SU-DHL-6 (cell line): ENCODE data around the gene KCND3.

Source experiments
- H2AFZ ChIP-seq: fragments of 200-600 bp; sonication (generic); 2 replicates; pipeline ENCODE4 v1.6.1; 2014; ENCODE audit warnings: low read depth, mild to moderate bottlenecking, moderate library complexity, mixed read lengths, antibody characterized with exemption, low read length; ENCODE audit not compliant: severe bottlenecking
- H3F3A ChIP-seq: fragments of 200-600 bp; shearing (Covaris generic); 2 replicates; pipeline ENCODE4 v1.6.0; 2016; ENCODE audit warnings: antibody characterized with exemption, mild to moderate bottlenecking; ENCODE audit not compliant: insufficient read depth
- H3K27ac ChIP-seq: fragments of 200-600 bp; sonication (generic); 2 replicates; pipeline ENCODE4 v1.5.1; 2016; ENCODE audit warnings: low read depth, mild to moderate bottlenecking, low read length, moderate library complexity, mixed read lengths
- H3K27me3 ChIP-seq: fragments of 200-600 bp; sonication (generic), shearing (Covaris generic); 2 replicates; pipeline ENCODE4 v1.6.0; 2014; ENCODE audit warnings: mild to moderate bottlenecking, low read length
- H3K36me3 ChIP-seq: fragments of 200-600 bp; sonication (generic); 2 replicates; pipeline ENCODE4 v1.6.1; 2014; ENCODE audit warnings: mild to moderate bottlenecking, low read length, mixed read lengths
- H3K4me2 ChIP-seq: fragments of 300-600, 200-600 bp; shearing (Covaris generic), sonication (generic); 2 replicates; pipeline ENCODE4 v1.6.0; 2014; ENCODE audit warnings: low read length, low read depth, mild to moderate bottlenecking; ENCODE audit not compliant: poor library complexity, severe bottlenecking
- H3K4me3 ChIP-seq: fragments of 200-600 bp; sonication (generic); 2 replicates; pipeline ENCODE4 v1.5.1; 2014; ENCODE audit warnings: antibody characterized with exemption, low read length, mild to moderate bottlenecking, mixed read lengths; ENCODE audit not compliant: insufficient read depth, poor library complexity, severe bottlenecking
- H3K79me2 ChIP-seq: fragments of 200-600 bp; sonication (generic); 2 replicates; pipeline ENCODE4 v1.6.1; 2014; ENCODE audit warnings: mild to moderate bottlenecking, low read length, moderate library complexity; ENCODE audit not compliant: insufficient read depth
- H3K9ac ChIP-seq: fragments of 200-600 bp; sonication (generic); 2 replicates; pipeline ENCODE4 v1.7.0; 2014; ENCODE audit warnings: mild to moderate bottlenecking, low read length
- H3K9me2 ChIP-seq: fragments of 200-600 bp; sonication (generic); replicated peaks from 2 replicates; pipeline ENCODE4 v1.6.1; 2014; ENCODE audit warnings: low read length; ENCODE audit not compliant: insufficient read depth
- H3K9me3 ChIP-seq: fragments of 200-600 bp; sonication (generic); 2 replicates; pipeline ENCODE4 v1.6.1; 2014; ENCODE audit warnings: low read length, mixed read lengths; ENCODE audit not compliant: insufficient read depth
- H4K20me1 ChIP-seq: fragments of 200-600 bp; sonication (generic); 2 replicates; pipeline ENCODE4 v1.6.1; 2014; ENCODE audit warnings: low read depth, mild to moderate bottlenecking, antibody characterized with exemption, low read length, moderate library complexity, mixed read lengths
- EZH2phosphoT487 ChIP-seq: fragments of 200-600 bp; sonication (generic), shearing (Covaris generic); conservative IDR thresholded peaks from 2 replicates; pipeline ENCODE4 v1.6.1; 2018; ENCODE audit warnings: mild to moderate bottlenecking, antibody characterized with exemption, low read length, moderate library complexity, mixed read lengths
- TF ChIP-seq, protein P1 (sequence below): fragments of 200-600 bp; sonication (generic); IDR thresholded peaks from one replicate; pipeline ENCODE4 v1.5.1; 2017; ENCODE audit warnings: antibody characterized with exemption, mild to moderate bottlenecking, low read length, moderate library complexity; ENCODE audit not compliant: insufficient read depth, poor library complexity, severe bottlenecking

The KCND3 gene

DNA sequence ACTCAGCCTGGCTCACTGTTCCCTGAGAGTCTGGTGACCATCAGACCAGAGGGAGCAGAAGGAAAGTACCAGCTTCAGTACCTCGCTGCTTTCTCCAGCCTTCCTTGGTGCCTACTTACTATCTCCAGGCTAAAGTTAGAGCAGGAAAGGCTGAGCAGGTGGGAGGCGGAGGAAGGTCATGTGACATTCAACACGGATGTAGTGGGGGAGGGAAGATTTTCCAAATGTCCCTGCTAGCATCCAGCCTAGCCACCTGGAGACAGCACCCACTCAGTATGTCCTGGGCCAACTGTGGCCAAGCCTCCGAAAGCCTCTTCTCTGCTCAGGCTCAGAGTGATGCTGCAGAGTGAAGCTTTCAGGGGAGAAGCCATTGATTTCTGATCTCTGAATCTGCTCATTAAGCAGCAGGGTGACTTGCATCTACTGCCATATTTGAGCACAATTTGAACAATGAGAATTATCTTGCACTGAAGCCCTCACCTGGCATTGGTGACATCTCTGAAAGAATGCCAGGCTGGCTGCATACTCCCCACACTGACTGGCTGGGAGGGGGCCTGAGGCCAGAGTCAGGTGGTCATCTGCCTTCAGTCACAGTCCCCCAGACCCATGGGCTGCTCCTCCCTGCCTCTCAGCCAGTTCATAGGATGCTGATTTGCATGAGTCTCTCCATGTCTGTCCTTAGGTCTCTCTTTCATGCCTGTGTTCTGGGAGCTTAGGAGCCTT is 86.2 kb downstream of the KCND3 start:
- no peaks in the 10 kb centered on the region for H3F3A ChIP-seq
- H3K79me2 ChIP-seq = no peaks in the 10 kb centered on the region
- H4K20me1 ChIP-seq = no peaks in the 10 kb centered on the region
- no peak overlapping the region for H3K9ac ChIP-seq
- H3K36me3 ChIP-seq = no peaks in the 10 kb centered on the region
- H3K4me3 ChIP-seq = no peak overlapping the region
- H3K27me3 ChIP-seq = no peaks in the 10 kb centered on the region
- H2AFZ ChIP-seq = no peak overlapping the region
- no peak overlapping the region for H3K27ac ChIP-seq
- no peak overlapping the region for H3K4me2 ChIP-seq
- H3K9me2 ChIP-seq = no peaks in the 10 kb centered on the region
- no peaks in the 10 kb centered on the region for H3K9me3 ChIP-seq
- TF ChIP-seq EZH2phosphoT487 = no peak
- TF ChIP-seq, protein P1, sequence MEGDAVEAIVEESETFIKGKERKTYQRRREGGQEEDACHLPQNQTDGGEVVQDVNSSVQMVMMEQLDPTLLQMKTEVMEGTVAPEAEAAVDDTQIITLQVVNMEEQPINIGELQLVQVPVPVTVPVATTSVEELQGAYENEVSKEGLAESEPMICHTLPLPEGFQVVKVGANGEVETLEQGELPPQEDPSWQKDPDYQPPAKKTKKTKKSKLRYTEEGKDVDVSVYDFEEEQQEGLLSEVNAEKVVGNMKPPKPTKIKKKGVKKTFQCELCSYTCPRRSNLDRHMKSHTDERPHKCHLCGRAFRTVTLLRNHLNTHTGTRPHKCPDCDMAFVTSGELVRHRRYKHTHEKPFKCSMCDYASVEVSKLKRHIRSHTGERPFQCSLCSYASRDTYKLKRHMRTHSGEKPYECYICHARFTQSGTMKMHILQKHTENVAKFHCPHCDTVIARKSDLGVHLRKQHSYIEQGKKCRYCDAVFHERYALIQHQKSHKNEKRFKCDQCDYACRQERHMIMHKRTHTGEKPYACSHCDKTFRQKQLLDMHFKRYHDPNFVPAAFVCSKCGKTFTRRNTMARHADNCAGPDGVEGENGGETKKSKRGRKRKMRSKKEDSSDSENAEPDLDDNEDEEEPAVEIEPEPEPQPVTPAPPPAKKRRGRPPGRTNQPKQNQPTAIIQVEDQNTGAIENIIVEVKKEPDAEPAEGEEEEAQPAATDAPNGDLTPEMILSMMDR = no peak

DNA sequence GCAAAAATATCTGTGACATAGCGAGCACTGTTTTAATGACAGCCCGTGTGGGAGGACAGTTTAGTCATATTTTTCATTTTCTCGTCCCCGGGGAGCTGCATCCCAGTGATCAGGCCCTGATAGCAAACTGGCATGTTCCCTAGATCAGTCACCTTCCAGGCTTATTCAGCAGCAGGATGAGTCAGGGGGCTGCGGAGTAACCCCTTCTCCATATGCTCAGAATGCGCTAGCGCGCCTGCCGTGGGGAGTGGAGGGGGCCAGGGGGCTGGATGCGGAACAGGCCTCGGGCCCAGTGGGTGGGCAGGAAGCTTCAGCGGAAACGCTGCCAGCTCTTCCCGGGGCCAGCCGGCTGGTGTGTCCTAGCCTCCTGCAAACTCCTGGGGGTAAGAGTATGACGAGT is 94.0 kb downstream of the KCND3 start:
- Histone ChIP-seq H3K27me3 (no peaks in the 10 kb centered on the region), H3F3A (no peaks in the 10 kb centered on the region), H3K9me2 (no peaks in the 10 kb centered on the region)

DNA sequence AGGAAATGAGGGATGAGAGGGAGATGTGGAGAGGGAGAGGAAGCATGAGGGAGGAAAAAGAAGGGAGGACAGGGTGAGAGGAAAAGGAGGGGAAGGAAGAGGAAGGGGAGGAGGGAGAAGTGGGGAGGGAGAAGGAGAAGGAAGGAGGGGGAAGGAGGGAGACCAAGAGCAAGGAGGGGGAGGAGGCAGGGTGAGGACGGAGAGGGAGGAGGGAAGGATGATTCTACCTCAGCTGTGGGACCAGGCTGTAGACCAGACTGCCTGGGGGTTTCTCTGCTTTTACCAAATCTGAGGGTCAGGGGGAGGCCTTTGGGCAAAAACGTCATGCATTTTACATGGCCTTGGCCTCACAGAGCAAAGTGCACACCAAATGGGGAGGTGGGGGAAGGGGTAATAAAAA is 94.5 kb downstream of the KCND3 start:
- Histone ChIP-seq H3K9ac (no peak overlapping the region), H3K27ac (no peak overlapping the region), H3K9me2 (no peaks in the 10 kb centered on the region), H2AFZ (no peak overlapping the region), H3F3A (no peaks in the 10 kb centered on the region), H3K79me2 (no peaks in the 10 kb centered on the region), H3K36me3 (no peaks in the 10 kb centered on the region), H3K9me3 (no peaks in the 10 kb centered on the region), H3K4me3 (no peak overlapping the region), H3K27me3 (no peaks in the 10 kb centered on the region), H3K4me2 (no peak overlapping the region), H4K20me1 (no peaks in the 10 kb centered on the region)
- TF ChIP-seq EZH2phosphoT487 = no peak
- TF ChIP-seq, protein P1 = no peak

More for the DNA sequence above, 94.0 kb downstream of the KCND3 start:
- Histone ChIP-seq H3K9me3 (no peaks in the 10 kb centered on the region), H3K9ac (no peak overlapping the region), H3K27ac (no peak overlapping the region), H3K36me3 (no peaks in the 10 kb centered on the region), H4K20me1 (no peaks in the 10 kb centered on the region), H2AFZ (no peak overlapping the region), H3K4me2 (no peak overlapping the region), H3K79me2 (no peaks in the 10 kb centered on the region), H3K4me3 (no peak overlapping the region)
- no peak for TF ChIP-seq EZH2phosphoT487
- TF ChIP-seq, protein P1 = no peak
